PFSK-1 (cell line): ENCODE measurements around the gene TMEM270.

Experiments used
- POLR2AphosphoS5 ChIP-seq: IDR thresholded peaks from 2 replicates; pipeline ENCODE4 v1.6.1; 2012; ENCODE audit warnings: low read depth, mild to moderate bottlenecking, control low read depth, low read length, moderate library complexity
- REST ChIP-seq, 2 experiments: IDR thresholded peaks; 2 replicates each; pipeline versions ENCODE4 v1.6.1 to v1.8.0; 2011 to 2012; ENCODE audit warnings: low read depth in 2 of 2, low read length in 2 of 2, control low read depth in 1 of 2, inconsistent platforms in 1 of 2, mild to moderate bottlenecking in 1 of 2, moderate library complexity in 1 of 2; ENCODE audit not compliant: insufficient read depth in 1 of 2
- TAF1 ChIP-seq: IDR thresholded peaks from 2 replicates; pipeline ENCODE4 v1.6.1; 2012; ENCODE audit warnings: low read length, control low read depth, borderline replicate concordance; ENCODE audit not compliant: insufficient read depth

- TF ChIP-seq REST (IDR thresholded peaks at IDR 0.05; ENCODE audit: insufficient read depth in 1 of 2, low read depth in 2 of 2, low read length in 2 of 2) (no peak), POLR2AphosphoS5 (no peak), TAF1 (no peak)
Observed at GRCh38 chr7:73831834-73832651, 28.9 kb upstream of the TMEM270 start.
